Muscle layer of colon (tissue), 2 donors: ENCODE results near the gene TMBIM4.

ENCODE experiments used
- H3K27ac ChIP-seq: one replicate; pipeline ENCODE4 v1.7.0; 2013; ENCODE audit warnings: low read depth, mild to moderate bottlenecking, low read length, moderate library complexity
- H3K27me3 ChIP-seq, 2 donors: one replicate each; pipeline ENCODE4 v1.7.0; 2013; ENCODE audit warnings: low read length in 2 of 2, mild to moderate bottlenecking in 2 of 2; ENCODE audit not compliant: insufficient read depth in 2 of 2, control insufficient read depth in 1 of 2
- H3K36me3 ChIP-seq: one replicate; pipeline ENCODE4 v1.7.0; 2013; ENCODE audit warnings: mild to moderate bottlenecking, low read length; ENCODE audit not compliant: insufficient read depth
- H3K4me1 ChIP-seq: one replicate; pipeline ENCODE4 v1.7.0; 2013; ENCODE audit warnings: mild to moderate bottlenecking, low read length; ENCODE audit not compliant: insufficient read depth
- H3K4me3 ChIP-seq, 2 donors: one replicate each; pipeline ENCODE4 v1.7.0; 2013; ENCODE audit warnings: low read length in 2 of 2, low read depth in 1 of 2, mild to moderate bottlenecking in 1 of 2, moderate library complexity in 1 of 2
- H3K9ac ChIP-seq: one replicate; pipeline ENCODE4 v1.7.0; 2013; ENCODE audit warnings: low read length
- H3K9me3 ChIP-seq: one replicate; pipeline ENCODE4 v1.7.0; 2013; ENCODE audit warnings: mild to moderate bottlenecking, low read length
- donor health status: abdominal sarcoma.
- donor health status: Adenocarcinoma of cecum.

TMBIM4 gene

GRCh38 chr12:66113471-66113870 is 56.3 kb downstream of the TMBIM4 start:
- Histone ChIP-seq H3K36me3 (no peaks in the 10 kb centered on the region), H3K27ac (no peak overlapping the region), H3K4me3 (no peak overlapping the region), H3K9ac (no peak overlapping the region), H3K27me3 (no peaks in the 10 kb centered on the region), H3K4me1 (no peaks in the 10 kb centered on the region), H3K9me3 (no peaks in the 10 kb centered on the region)

- Histone ChIP-seq H3K27me3 (no peaks in the 10 kb centered on the region), H3K9ac (no peak overlapping the region), H3K27ac (no peak overlapping the region), H3K36me3 (no peaks in the 10 kb centered on the region), H3K9me3 (no peaks in the 10 kb centered on the region), H3K4me1 (no peaks in the 10 kb centered on the region), H3K4me3 (no peak overlapping the region)
Measured at GRCh38 chr12:66111605-66112004, 58.2 kb downstream of the TMBIM4 start.

- H3K27me3 ChIP-seq: no peaks in the 10 kb centered on the region
- H3K9ac ChIP-seq: no peak overlapping the region
Measured at GRCh38 chr12:66109056-66109455, 60.7 kb downstream of the TMBIM4 start.

GRCh38 chr12:66108386-66108785 is 61.4 kb downstream of the TMBIM4 start:
- H3K4me3 ChIP-seq: no peak overlapping the region
- no peak overlapping the region for H3K27ac ChIP-seq
- no peaks in the 10 kb centered on the region for H3K4me1 ChIP-seq
- H3K36me3 ChIP-seq: no peaks in the 10 kb centered on the region
- H3K9me3 ChIP-seq: no peaks in the 10 kb centered on the region
- no peaks in the 10 kb centered on the region for H3K27me3 ChIP-seq
- H3K9ac ChIP-seq: no peak overlapping the region

More at GRCh38 chr12:66109056-66109455, 60.7 kb downstream of the TMBIM4 start:
- H3K9me3 ChIP-seq: no peaks in the 10 kb centered on the region
- H3K4me1 ChIP-seq: no peaks in the 10 kb centered on the region
- H3K27ac ChIP-seq: no peak overlapping the region
- H3K36me3 ChIP-seq: no peaks in the 10 kb centered on the region
- H3K4me3 ChIP-seq: no peak overlapping the region

GRCh38 chr12:66107451-66107915 is 62.3 kb downstream of the TMBIM4 start:
- Histone ChIP-seq H3K4me1 (no peaks in the 10 kb centered on the region), H3K27me3 (no peaks in the 10 kb centered on the region), H3K27ac (no peak overlapping the region), H3K9me3 (no peaks in the 10 kb centered on the region), H3K4me3 (no peak overlapping the region), H3K9ac (no peak overlapping the region), H3K36me3 (no peaks in the 10 kb centered on the region)

- Histone ChIP-seq H3K27ac (no peak overlapping the region), H3K4me1 (no peaks in the 10 kb centered on the region), H3K4me3 (no peak overlapping the region)
Measured at GRCh38 chr12:66103016-66103913, 66.5 kb downstream of the TMBIM4 start.

GRCh38 chr12:66092559-66093269 is 77.1 kb downstream of the TMBIM4 start:
- no peak overlapping the region for H3K4me3 ChIP-seq
- no peaks in the 10 kb centered on the region for H3K4me1 ChIP-seq
- no peaks in the 10 kb centered on the region for H3K36me3 ChIP-seq
- H3K9me3 ChIP-seq: no peaks in the 10 kb centered on the region
- no peak overlapping the region for H3K27ac ChIP-seq
- H3K9ac ChIP-seq: no peak overlapping the region
- no peaks in the 10 kb centered on the region for H3K27me3 ChIP-seq

More at GRCh38 chr12:66103016-66103913, 66.5 kb downstream of the TMBIM4 start:
- no peaks in the 10 kb centered on the region for H3K36me3 ChIP-seq
- H3K9me3 ChIP-seq: no peaks in the 10 kb centered on the region
- no peaks in the 10 kb centered on the region for H3K27me3 ChIP-seq
- no peak overlapping the region for H3K9ac ChIP-seq

GRCh38 chr12:66090157-66090556 is 79.6 kb downstream of the TMBIM4 start:
- Histone ChIP-seq H3K27me3 (no peaks in the 10 kb centered on the region), H3K4me1 (no peaks in the 10 kb centered on the region), H3K36me3 (no peaks in the 10 kb centered on the region), H3K9ac (no peak overlapping the region), H3K9me3 (no peaks in the 10 kb centered on the region), H3K27ac (no peak overlapping the region), H3K4me3 (no peak overlapping the region)

- Histone ChIP-seq H3K4me3 (no peak overlapping the region), H3K36me3 (no peaks in the 10 kb centered on the region), H3K27me3 (no peaks in the 10 kb centered on the region)
Measured at GRCh38 chr12:66087365-66087943, 82.3 kb downstream of the TMBIM4 start.

GRCh38 chr12:66085998-66086397 is 83.8 kb downstream of the TMBIM4 start:
- H3K9me3 ChIP-seq: no peaks in the 10 kb centered on the region
- no peak overlapping the region for H3K27ac ChIP-seq
- H3K27me3 ChIP-seq: no peaks in the 10 kb centered on the region
- no peaks in the 10 kb centered on the region for H3K36me3 ChIP-seq
- H3K4me3 ChIP-seq: no peak overlapping the region
- no peaks in the 10 kb centered on the region for H3K4me1 ChIP-seq
- no peak overlapping the region for H3K9ac ChIP-seq

More at GRCh38 chr12:66087365-66087943, 82.3 kb downstream of the TMBIM4 start:
- H3K4me1 ChIP-seq: no peaks in the 10 kb centered on the region
- H3K9ac ChIP-seq: no peak overlapping the region
- no peaks in the 10 kb centered on the region for H3K9me3 ChIP-seq
- no peak overlapping the region for H3K27ac ChIP-seq
